NB4 (cell line): ENCODE results near the gene CEP131.
A peak's percentile ranks its signal among the peaks of the same experiment; 100 is the strongest.

Source experiments
- DNase-seq: peaks from one replicate; pipeline ENCODE4 v3.0.0; 2010; ENCODE audit warnings: low read depth
- H3K4me3 ChIP-seq: one replicate; pipeline ENCODE4 v1.5.1; 2011; ENCODE audit warnings: mild to moderate bottlenecking, low read depth, low read length, moderate library complexity
- MAX ChIP-seq: IDR thresholded peaks from 2 replicates; pipeline ENCODE4 v1.6.1; 2011; ENCODE audit warnings: low read depth, low read length
- MYC ChIP-seq: IDR thresholded peaks from 2 replicates; pipeline ENCODE4 v1.6.1; 2011; ENCODE audit warnings: low read depth, low read length
- POLR2A ChIP-seq: IDR thresholded peaks from 2 replicates; pipeline ENCODE4 v1.6.1; 2011; ENCODE audit warnings: mild to moderate bottlenecking; ENCODE audit not compliant: insufficient read length; ENCODE audit errors: extremely low read depth
- TF ChIP-seq, protein P1 (sequence below): IDR thresholded peaks from one replicate; pipeline ENCODE4 v1.5.1; 2012; ENCODE audit warnings: low read depth, low read length

Gene CEP131

GRCh38 chr17:81207610-81208581, 14.9 kb downstream of the CEP131 start:
- TF ChIP-seq, protein P1, sequence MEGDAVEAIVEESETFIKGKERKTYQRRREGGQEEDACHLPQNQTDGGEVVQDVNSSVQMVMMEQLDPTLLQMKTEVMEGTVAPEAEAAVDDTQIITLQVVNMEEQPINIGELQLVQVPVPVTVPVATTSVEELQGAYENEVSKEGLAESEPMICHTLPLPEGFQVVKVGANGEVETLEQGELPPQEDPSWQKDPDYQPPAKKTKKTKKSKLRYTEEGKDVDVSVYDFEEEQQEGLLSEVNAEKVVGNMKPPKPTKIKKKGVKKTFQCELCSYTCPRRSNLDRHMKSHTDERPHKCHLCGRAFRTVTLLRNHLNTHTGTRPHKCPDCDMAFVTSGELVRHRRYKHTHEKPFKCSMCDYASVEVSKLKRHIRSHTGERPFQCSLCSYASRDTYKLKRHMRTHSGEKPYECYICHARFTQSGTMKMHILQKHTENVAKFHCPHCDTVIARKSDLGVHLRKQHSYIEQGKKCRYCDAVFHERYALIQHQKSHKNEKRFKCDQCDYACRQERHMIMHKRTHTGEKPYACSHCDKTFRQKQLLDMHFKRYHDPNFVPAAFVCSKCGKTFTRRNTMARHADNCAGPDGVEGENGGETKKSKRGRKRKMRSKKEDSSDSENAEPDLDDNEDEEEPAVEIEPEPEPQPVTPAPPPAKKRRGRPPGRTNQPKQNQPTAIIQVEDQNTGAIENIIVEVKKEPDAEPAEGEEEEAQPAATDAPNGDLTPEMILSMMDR, result no peak
- no peak for TF ChIP-seq MYC
- TF ChIP-seq MAX, result no peak
- TF ChIP-seq POLR2A, result no peak
- DNase-seq, result peak; percentile 39
- no peak overlapping the region for H3K4me3 ChIP-seq

DNA sequence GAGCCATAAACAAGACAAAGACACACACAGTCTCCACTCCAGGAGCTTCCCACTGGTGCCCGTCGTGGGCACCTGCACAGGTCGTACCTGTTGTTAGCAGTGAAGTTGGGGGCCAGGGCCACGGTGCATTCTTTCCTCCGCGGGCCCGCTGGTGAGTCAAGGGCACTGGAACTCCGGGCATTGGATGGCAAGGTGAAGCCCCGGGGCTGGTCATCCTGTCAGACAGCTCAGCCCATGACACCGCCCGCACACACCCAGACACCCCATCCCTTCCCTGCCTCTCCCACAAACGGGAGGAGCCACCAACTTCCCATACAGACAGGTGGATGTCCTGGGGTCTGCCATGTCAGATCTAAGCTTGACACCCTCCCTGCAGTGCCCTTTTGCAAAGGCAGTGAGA, 16.1 kb downstream of the CEP131 start:
- no peak for TF ChIP-seq MYC
- TF ChIP-seq MAX, result no peak
- TF ChIP-seq, protein P1, result no peak
- TF ChIP-seq POLR2A, result no peak
- no peak for DNase-seq

GRCh38 chr17:81206166-81206565, 16.6 kb downstream of the CEP131 start:
- TF ChIP-seq MAX, result no peak
- TF ChIP-seq, protein P1, result no peak
- no peak for TF ChIP-seq POLR2A
- TF ChIP-seq MYC, result no peak

More for the DNA sequence above, 16.1 kb downstream of the CEP131 start:
- H3K4me3 ChIP-seq, result no peak overlapping the region

DNA sequence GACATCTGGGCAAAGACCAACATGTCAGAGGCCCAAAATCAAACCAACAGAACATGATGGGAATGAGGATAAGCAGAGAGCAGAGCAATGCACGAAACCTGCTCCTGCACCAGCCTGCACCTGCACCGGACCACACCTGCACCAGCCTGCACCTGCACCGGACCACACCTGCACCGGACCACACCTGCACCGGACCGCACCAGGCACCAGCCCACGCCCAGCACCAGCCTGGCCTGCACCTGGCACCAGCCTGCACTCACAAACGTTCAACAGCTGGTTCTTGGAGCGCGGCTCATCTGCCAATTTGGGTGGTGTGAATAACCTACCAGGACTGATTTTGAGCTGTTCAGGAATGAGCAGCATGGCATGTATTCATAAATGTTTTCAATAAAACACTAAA, 18.2 kb downstream of the CEP131 start:
- DNase-seq, result no peak
- TF ChIP-seq MYC (no peak), MAX (no peak), POLR2A (no peak)
- TF ChIP-seq, protein P1, result no peak
- no peak overlapping the region for H3K4me3 ChIP-seq

More at GRCh38 chr17:81206166-81206565, 16.6 kb downstream of the CEP131 start:
- H3K4me3 ChIP-seq, result no peak overlapping the region
- DNase-seq, result no peak

DNA sequence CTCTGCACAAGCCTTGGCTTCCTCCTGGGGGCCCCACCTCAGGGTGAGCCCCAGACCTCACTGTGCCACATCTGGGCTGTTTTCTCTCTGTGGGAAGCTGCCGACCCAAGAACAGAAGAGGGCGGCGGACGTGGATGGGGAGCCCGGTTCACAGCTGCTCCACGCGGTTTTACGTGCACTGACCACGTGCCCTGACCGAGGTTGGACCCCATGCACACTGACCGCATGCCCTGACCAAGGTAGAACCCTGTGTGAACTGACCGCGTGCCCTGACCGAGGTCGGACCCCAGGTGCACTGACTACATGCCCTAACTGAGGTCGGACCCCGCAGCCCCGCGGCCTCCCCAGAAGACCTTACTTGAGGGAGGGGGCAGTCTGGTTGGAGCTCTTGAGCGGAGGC, 19.6 kb downstream of the CEP131 start:
- DNase-seq, result no peak
- TF ChIP-seq, protein P1, result no peak
- TF ChIP-seq POLR2A, result no peak
- no peak for TF ChIP-seq MYC
- TF ChIP-seq MAX, result no peak
- H3K4me3 ChIP-seq, result no peak overlapping the region
